H1 (cell line): ENCODE data around the gene TPRA1. TPM values are rescaled to one million over a fixed set of nuclear protein-coding genes. Genes with fewer than 3 reads are reported as not detected.

Experiments
- BACH1 ChIP-seq: IDR thresholded peaks from 2 replicates; pipeline ENCODE4 v1.6.1; 2012; ENCODE audit warnings: low read length, improper control_type of control experiment
- CBX5 ChIP-seq: fragments of 300-800, 300-1000 bp; sonication (generic); IDR thresholded peaks from 2 replicates; pipeline ENCODE4 v1.7.1; 2016; ENCODE audit warnings: antibody characterized with exemption, low read length, low read depth
- E2F6 ChIP-seq: IDR thresholded peaks from 2 replicates; pipeline ENCODE4 v1.6.1; 2012; ENCODE audit warnings: inconsistent platforms
- EZH2 ChIP-seq: fragments of 200-600 bp; sonication (generic); IDR thresholded peaks from 2 replicates; pipeline ENCODE4 v1.7.1; 2012; ENCODE audit warnings: low read depth, mild to moderate bottlenecking, moderate library complexity, low read length, inconsistent platforms; ENCODE audit not compliant: severe bottlenecking
- KDM4A ChIP-seq: IDR thresholded peaks from one replicate; pipeline ENCODE4 v1.7.1; 2012; ENCODE audit warnings: low read depth, mild to moderate bottlenecking, moderate library complexity, low read length, inconsistent platforms; ENCODE audit not compliant: severe bottlenecking
- NRF1 ChIP-seq: IDR thresholded peaks from 2 replicates; pipeline ENCODE4 v1.6.1; 2011; ENCODE audit warnings: mild to moderate bottlenecking, low read depth, low read length, improper control_type of control experiment
- SP4 ChIP-seq: IDR thresholded peaks from 2 replicates; pipeline ENCODE4 v1.6.1; 2012; ENCODE audit warnings: low read length, inconsistent platforms
- TCF12 ChIP-seq: IDR thresholded peaks from 2 replicates; pipeline ENCODE4 v1.6.1; 2011; ENCODE audit warnings: low read depth, mild to moderate bottlenecking, low read length
- TEAD4 ChIP-seq: IDR thresholded peaks from 2 replicates; pipeline ENCODE4 v1.6.1; 2012; ENCODE audit warnings: low read depth, low read length, inconsistent platforms, mixed read lengths
- polyA plus RNA-seq, 7 experiments: library from polyadenylated mRNA; depleted of rRNA in 3 of 7; stranded (reverse) in 5 of 7; unstranded in 2 of 7; fragments of >200 nt in 5 of 7; fragments of 200-250 nt in 2 of 7; gene quantifications; 1 replicate in 5 of 7; 2 replicates in 1 of 7; 4 replicates in 1 of 7; pipeline versions ENCODE4 v1.2.1 to v1.2.3, GENCODE V29; 2011 to 2013; ENCODE audit warnings: missing spikeins in 2 of 7, mixed read lengths in 2 of 7
- total RNA-seq: library from RNA; stranded (reverse); fragmentation: NEBNext Ultra II Directional; extraction: Animal tissue kit (Norgen Biotek cat#: 25700); gene quantifications from 2 replicates; pipeline ENCODE4 v1.2.1, GENCODE V29; 2021

The TPRA1 gene
- total and polyA plus RNA-seq, 2 of the 8 experiments (the other 6 are each of a cell fraction or from before 2014, with no cell fraction given): 18.8 to 38.5 TPM

- TF ChIP-seq E2F6 (no peak), NRF1 (no peak), CBX5 (no peak), SP4 (no peak), EZH2 (no peak), TCF12 (no peak), BACH1 (no peak), TEAD4 (no peak), KDM4A (no peak)
These were observed 39.9 kb downstream of the TPRA1 start (continued) for GRCh38 chr3:127550468-127551157.
